ENCODE results near the gene GPN3. TPM values are rescaled to one million over a fixed set of nuclear protein-coding genes. Genes with fewer than 3 reads are reported as not detected.

Gene GPN3
- total and polyA plus RNA-seq, 2 of the 13 experiments (the other 11 are each of a cell fraction or from before 2014, with no cell fraction given) = 28.7 to 29.5 TPM

GRCh38 chr12:110501752-110502738, 34.0 kb upstream of the GPN3 start, which contains the start of the genes RAD9B and VPS29 (continued):
- TF ChIP-seq PRDM15 (CRISPR knock-in tag; IDR thresholded peaks at IDR 0.05) (peak; percentile 20; the same call in 1 of the 2 replicates), MEF2D (CRISPR knock-in tag; IDR thresholded peaks at IDR 0.05) (peak; percentile 91), GATA4 (IDR thresholded peaks at IDR 0.05; ENCODE audit: borderline replicate concordance, low read depth) (no peak), GFI1 (CRISPR knock-in tag; IDR thresholded peaks at IDR 0.05; ENCODE audit: borderline replicate concordance) (peak; percentile 91), BHLHE40 (IDR thresholded peaks at IDR 0.05; ENCODE audit: low read length) (peak; percentile 73), ZNF24 (IDR thresholded peaks at IDR 0.05) (no peak), RFX1 (IDR thresholded peaks at IDR 0.05) (no peak), HNRNPH1 (optimal IDR thresholded peaks at IDR 0.05; ENCODE audit: low read depth, low read length) (no peak), ELF3 (CRISPR knock-in tag; IDR thresholded peaks at IDR 0.05) (peak; percentile 58; the same call in 1 of the 2 replicates), PRMT3 (CRISPR knock-in tag; IDR thresholded peaks at IDR 0.05; ENCODE audit: borderline replicate concordance, low read depth) (peak; percentile 98), ZNF12 (CRISPR knock-in tag; IDR thresholded peaks at IDR 0.05) (no peak), KDM4B (CRISPR knock-in tag; IDR thresholded peaks at IDR 0.05) (peak; percentile 31; the same call in 1 of the 2 replicates), ATF3 (CRISPR knock-in tag; IDR thresholded peaks at IDR 0.05) (no peak), ZNF580 (CRISPR knock-in tag; IDR thresholded peaks at IDR 0.05; ENCODE audit: borderline replicate concordance, low read depth) (peak; percentile 95; the same call in 1 of the 2 replicates), POLR2A (IDR thresholded peaks at IDR 0.05; ENCODE audit: insufficient read depth in 1 of 2, low read depth in 2 of 2, low read length in 2 of 2) (peak; percentile 89 to 91), USF2 (IDR thresholded peaks at IDR 0.05; ENCODE audit: low read depth, low read length) (no peak), USF2 (CRISPR knock-in tag; IDR thresholded peaks at IDR 0.05; ENCODE audit: borderline replicate concordance) (no peak; the same call in 1 of the 2 replicates), ZNF563 (CRISPR knock-in tag; IDR thresholded peaks at IDR 0.05) (peak; percentile 98)
- TF ChIP-seq, protein P1, sequence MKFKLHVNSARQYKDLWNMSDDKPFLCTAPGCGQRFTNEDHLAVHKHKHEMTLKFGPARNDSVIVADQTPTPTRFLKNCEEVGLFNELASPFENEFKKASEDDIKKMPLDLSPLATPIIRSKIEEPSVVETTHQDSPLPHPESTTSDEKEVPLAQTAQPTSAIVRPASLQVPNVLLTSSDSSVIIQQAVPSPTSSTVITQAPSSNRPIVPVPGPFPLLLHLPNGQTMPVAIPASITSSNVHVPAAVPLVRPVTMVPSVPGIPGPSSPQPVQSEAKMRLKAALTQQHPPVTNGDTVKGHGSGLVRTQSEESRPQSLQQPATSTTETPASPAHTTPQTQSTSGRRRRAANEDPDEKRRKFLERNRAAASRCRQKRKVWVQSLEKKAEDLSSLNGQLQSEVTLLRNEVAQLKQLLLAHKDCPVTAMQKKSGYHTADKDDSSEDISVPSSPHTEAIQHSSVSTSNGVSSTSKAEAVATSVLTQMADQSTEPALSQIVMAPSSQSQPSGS (CRISPR knock-in tag; IDR thresholded peaks at IDR 0.05) = peak; percentile 72
- TF ChIP-seq, protein P2, sequence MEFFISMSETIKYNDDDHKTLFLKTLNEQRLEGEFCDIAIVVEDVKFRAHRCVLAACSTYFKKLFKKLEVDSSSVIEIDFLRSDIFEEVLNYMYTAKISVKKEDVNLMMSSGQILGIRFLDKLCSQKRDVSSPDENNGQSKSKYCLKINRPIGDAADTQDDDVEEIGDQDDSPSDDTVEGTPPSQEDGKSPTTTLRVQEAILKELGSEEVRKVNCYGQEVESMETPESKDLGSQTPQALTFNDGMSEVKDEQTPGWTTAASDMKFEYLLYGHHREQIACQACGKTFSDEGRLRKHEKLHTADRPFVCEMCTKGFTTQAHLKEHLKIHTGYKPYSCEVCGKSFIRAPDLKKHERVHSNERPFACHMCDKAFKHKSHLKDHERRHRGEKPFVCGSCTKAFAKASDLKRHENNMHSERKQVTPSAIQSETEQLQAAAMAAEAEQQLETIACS (CRISPR knock-in tag; IDR thresholded peaks at IDR 0.05) = peak; percentile 67

All from HepG2 (cell line).